ENCODE data around the gene PRR33.
"Not testable (repeated sequence)": the region's sequence is repeated elsewhere in the genome, so short reads cannot be mapped to it uniquely, and the experiment has no call there.

Gene PRR33

DNA sequence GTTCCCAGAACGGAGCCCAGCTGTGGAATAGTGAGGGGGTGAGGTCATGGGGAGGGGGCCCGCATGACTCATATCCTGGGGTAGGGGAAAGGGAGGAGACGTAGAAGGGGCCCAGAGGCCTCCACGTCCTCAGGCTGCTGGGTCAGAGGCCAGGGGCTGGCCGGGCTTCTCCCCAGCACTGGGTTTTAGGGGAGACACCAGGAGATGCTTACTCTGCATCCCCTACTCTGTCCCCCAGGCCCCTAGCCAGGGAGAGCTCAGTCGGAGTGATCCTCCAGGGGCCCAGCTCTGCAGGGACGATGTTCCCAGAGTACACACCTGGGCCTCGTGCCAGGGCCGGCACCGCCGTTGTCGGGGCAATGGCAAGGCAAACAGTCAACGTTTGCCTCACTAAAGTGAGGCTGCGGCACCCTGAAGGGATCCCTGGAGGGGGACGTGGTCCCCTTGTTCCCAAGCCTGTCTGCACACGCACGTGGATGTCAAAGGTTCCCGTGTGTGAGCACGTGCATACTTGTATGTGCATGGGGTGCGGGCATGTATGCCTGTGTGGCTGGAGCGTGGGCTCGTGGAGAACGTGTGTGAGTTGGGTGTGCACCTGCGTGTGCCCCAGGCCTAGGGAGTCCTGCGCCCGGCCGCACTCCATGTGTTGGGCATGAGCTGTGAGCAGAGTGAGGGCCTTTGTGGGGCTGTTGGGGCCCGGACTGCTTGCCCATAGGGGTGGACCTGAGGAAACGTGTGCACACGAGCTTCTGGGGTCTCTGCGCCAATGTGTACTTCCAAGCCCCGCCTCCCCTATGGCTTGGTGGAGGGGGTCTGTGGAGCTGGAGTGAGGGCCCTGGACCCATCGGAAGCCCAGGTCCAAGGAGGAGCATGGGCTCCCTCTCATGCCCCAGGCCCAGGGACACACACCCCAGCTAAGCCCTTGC lies 14.2 kb downstream of the PRR33 start:
- no peak for DNase-seq (ENCODE audit: low read depth in 1 of 2, low spot score in 1 of 2)

DNA sequence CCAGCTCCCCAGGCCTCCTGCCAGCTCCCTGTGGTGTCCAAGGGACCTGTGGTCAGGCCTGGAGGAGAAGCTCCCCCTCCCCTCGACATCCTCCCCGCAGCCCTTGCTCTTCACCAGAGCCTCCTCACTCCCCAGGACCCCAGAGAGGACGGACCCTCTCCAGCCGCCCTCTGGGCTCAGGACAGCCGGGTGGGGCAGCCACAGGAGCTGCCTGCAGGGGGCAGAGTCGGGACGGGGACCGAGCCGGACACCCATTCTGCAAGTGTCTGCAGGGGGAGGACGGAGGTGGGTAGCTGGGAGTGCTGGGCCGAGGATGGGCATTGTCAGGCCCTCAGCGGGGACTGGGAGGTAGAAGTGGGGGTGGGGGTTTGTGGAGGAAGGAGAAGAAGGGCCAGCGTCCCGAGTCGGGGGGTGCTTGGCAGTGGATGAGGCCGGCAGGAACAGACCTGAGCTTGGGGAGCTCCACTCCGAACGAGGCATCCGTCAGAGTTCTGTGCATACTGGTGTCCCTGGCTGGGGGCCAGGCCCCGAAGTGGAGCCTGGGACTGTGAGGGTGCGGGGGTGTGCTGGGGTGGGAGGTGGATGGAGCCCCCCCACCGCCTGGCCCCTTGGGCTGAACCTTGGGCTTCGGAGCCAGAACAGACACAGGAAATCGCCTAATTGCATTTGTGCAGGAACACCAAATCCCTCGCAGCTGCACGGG lies 15.2 kb downstream of the PRR33 start:
- DNase-seq (ENCODE audit: low read depth in 1 of 2, low spot score in 1 of 2): no peak

DNA sequence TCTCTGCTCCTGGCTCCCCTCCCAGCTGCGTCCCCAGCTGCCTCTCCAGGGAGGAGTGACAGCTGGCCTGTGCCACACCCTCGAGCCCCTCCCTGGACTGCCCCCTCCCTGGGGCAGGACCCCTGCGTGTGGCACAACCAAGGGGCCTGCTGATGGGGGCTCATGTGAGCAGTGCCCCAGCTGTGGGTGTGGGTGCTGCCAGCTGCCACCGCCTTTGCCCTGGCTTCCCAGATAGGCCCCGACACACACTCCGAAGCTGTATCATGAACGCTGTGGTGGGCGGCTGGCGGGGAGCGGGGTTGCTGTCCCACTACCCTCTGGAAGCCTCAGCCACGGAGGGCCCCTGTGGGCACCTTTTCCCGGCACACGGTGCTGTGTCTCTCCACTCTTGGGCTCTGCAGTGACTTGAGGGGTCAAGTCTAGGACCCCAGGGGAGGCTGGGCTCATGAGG lies 15.8 kb downstream of the PRR33 start:
- not testable (repeated sequence) for DNase-seq (ENCODE audit: low read depth in 1 of 2, low spot score in 1 of 2)

DNA sequence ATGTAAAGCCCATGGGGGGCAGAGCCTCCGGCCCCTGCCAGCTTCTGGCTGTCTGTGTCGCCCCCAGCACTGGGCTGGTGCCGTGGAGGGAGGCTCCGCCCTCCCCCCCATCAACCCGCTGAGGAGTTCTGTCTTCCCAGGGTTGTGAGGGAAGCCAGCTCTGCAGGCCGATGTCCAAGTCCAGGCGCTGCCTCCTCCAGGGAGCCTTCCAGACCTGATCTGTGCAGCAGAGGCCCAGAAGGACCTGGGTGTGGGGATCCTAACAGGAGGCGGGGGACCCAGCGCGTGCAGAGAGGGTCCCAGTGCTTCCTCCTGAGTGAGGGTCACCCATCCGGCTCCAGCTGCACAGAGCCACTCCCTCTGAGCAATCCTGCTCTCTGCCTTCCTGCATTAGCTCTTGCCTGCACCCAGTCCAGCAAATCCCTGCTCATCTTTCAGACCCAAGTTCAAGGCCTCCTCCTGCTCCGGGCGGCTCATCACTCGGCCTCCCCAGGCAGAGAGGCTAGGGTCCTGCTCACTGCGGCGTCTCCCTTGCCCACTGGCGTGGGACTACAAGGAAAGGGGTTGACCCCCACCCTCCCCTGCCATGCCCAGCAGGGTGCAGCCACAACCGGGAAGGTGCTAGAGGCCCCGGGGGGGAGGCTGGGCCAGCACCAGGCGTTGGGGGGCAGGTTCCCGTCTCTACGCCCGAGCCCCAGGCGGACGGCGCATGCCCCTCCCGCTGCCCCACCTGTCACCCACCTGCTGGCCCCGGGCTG lies 16.4 kb downstream of the PRR33 start:
- no peak for DNase-seq (ENCODE audit: low read depth in 1 of 2, low spot score in 1 of 2)

DNA sequence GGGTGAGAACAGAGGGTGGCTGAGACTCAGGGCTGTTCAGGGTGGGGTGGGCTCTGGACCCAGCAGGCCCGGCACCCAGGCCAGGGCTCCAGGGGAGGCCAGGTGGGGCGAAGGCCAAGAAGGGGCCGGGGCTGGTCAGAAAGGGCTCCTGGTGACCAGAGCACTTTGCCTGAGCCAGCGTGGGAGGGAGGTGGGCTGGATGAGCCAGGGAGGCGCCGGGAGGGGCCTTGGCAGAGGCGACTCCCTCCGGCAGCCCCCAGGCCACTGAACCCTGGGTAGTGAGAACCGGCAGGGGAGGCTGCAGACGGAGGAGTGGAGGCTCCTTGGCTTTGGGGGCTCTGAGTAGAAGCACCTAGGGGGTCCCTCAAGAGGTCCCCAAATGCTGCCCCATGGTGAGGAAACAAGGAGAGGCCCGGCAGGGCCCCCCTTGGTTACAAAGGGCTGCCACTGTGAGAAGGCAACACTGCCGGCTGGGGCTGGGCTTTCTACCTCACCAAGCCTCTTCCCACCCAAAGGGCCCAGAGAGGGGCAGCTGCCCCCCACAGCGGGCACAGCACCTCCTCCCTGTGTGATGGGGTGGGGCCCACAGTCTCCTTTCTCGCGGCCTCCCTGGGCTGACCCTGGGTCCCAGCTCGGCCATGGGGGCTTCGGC lies 17.1 kb downstream of the PRR33 start:
- DNase-seq (ENCODE audit: low read depth in 1 of 2, low spot score in 1 of 2): not testable (repeated sequence)

DNA sequence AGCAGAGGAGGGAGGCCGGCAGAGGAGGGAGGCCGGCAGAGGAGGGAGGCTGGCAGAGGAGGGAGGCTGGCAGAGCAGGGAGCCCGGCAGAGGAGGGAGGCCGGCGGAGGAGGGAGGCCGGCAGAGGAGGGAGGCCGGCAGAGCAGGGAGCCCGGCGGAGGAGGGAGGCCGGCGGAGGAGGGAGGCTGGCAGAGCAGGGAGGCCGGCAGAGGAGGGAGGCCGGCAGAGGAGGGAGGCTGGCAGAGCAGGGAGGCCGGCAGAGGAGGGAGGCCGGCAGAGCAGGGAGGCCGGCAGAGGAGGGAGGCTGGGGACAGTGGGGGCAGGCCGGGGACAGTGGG lies 17.9 kb downstream of the PRR33 start:
- not testable (repeated sequence) for DNase-seq (ENCODE audit: low read depth in 1 of 2, low spot score in 1 of 2)

DNA sequence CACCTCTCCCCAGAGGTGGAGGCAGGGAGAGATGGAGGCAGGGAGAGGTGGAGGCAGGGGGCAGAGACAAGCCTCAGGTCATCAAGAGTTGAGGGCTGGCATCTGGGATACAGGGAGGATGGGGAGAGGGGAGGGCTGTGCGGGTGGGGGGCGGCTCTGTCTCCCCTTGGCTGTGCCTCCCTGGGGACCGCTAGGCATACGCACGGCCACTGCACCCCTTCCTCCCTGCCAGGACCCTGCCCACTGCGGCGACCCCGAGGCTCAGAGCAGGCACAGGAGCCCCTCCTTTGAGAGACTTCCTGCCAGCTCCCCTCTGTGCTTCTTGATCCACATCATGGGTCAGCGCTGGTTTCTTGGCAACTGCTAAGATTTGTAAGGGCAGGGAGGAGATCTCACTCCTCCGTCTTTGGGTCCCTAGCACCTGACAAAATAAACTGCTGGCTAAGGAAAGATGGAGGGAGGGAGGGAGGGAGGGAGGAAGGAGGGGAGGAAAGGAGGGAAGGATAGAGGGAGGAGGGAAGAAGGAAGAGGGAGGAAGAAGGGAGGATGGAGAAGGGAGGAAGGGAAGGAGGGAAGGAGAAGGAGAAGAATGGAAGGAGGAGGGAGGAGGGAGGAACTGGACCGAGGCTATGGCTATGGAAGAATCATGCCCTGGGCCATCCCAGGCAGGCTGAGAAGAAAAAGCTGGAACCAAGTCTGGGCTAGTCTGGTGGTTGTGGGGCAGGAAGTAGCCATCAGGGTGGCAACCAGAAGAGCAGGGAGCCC lies 18.5 kb downstream of the PRR33 start:
- DNase-seq (ENCODE audit: low read depth in 1 of 2, low spot score in 1 of 2): no peak

DNA sequence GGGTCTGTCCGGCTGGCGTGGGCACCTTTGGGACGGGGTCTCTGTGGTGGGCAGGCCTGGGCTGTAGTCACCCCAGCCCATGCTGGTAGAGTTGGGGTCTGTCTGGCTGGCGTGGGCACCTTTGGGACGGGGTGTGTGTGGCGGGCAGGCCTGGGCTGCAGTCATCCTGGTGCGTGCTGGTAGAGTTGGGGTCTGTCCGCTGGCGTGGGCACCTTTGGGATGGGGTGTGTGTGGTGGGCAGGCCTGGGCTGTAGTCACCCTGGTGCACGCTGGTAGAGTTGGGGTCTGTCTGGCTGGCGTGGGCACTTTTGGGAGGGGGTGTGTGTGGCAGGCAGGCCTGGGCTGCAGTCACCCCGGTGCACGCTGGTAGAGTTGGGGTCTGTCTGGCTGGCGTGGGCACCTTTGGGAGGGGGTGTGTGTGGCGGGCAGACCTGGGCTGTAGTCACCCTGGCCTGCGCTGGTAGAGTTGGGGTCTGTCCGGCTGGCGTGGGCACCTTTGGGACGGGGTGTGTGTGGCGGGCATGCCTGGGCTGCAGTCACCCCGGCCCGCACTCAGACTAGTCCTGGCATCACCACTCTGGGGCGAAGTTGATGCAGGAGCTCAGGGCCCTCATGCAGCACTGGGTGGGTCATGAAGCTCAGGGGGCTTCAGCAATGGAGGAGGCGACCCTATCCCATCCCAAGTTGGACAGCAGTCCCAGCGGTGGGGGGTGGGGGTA lies 19.3 kb downstream of the PRR33 start:
- no peak for DNase-seq (ENCODE audit: low read depth in 1 of 2, low spot score in 1 of 2)

DNA sequence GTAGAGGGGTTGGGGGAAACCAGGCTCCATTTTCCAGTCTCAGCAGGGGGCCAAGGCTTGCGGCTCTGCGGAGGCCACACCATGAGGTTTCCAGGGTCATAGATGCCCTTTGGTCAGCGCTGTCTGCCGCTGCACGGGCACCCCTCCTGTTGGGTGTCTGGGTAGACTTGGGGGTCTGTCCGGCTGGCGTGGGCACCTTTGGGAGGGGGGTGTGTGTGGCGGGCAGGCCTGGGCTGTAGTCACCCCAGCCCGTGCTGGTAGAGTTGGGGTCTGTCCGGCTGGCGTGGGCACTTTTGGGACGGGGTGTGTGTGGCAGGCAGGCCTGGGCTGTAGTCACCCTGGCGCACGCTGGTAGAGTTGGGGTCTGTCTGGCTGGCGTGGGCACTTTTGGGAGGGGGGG lies 20.2 kb downstream of the PRR33 start:
- no peak for DNase-seq (ENCODE audit: low read depth in 1 of 2, low spot score in 1 of 2)

DNA sequence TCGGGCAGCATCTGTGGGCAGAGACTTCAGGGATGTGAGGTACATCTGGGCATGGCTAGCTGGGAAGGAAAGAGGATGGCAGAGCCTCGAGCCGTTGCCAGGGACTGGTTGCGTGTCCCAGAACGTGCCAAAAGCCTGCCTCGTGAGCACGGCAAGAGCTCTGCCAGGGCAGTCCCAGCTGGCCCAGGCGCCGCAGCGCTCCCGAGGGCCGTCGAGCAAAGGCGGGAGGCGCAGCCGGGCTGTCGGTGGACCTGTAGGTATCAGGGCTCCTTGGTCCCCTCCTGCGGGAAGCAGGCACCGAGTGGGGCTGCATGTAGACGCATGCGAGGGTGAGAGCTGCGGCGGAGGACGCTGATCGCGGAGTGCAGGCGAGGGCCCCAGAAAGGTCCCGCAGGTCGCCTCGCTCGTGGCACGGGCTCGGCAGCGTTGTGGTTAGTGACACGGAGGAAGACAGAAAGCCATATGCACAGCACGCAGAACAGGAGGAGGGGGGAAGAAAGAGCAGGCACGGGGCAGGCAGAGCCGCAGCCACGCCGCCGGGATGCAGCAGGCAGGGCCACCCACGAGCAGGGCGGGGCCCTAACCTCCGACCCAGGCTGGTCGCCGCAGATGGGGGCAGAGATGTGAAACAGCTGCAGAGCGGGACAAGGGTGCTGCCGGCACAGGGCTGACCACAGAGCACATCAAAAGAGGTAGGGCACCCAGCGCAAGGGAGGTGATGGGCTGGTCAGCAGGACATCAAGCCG lies 20.8 kb downstream of the PRR33 start:
- no peak for DNase-seq (ENCODE audit: low read depth in 1 of 2, low spot score in 1 of 2)

DNA sequence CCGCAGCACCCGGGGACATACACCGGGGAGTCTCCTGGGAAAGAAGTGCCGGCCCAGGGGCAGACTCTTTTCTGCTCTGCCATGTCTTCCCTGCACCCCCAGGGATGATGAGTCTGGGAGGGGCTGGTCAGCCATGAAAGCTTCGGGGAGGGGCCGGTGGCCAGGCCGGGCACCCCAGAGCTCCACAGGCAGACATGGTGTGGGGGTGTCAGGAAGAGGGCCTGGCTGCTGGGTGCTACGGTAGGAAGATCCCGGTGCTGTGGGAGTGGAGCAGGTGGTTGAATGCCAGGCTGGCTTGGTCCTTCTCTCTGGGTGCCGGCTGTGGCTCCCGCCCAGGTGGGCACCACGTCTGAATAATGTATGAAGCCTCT lies 21.4 kb downstream of the PRR33 start:
- DNase-seq (ENCODE audit: low read depth in 1 of 2, low spot score in 1 of 2): no peak

DNA sequence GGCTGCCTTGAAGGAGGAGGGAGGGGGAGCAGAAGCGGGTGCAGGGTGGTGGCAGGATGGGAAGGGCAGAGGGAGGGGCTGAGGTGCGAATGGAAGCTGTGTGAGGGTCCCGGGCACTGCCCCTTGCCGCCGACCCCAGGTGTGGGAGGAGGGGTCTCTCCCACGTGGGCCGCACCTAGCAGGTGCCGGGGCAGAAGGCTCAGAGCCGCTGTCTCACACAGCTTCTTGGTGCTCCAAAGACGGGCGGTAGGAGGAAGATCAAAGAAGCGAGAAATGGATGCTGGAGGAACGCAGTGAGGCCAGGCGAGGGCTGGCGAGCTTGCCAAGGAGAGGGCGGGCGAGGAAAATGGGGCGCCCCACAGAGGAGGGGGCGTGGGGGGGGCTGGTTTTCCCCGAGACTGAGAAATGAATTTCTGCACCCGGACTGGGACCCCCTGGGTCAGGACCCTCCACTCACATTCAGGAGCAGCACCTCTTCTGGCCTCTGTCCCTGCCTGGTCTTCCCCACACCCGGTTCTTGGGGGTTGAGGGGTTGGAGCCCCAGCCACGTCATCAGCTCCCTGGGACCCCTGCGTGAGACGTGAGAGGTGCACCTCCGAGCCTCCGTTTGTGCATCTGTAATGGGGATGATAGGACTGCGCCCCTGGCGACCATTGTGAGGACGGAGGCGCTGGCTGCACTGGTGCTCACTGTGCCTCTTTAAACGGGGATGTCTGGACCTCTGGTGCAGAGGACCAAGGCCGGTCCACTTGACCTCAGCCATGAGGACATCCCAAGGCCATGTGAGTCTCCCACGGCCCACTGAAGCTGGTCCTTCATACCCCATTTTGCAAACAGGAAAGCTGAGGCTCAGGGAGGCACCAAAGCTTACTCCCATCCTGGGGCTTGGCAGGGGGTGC lies 22.0 kb downstream of the PRR33 start:
- no peak for DNase-seq (ENCODE audit: low read depth in 1 of 2, low spot score in 1 of 2)

DNA sequence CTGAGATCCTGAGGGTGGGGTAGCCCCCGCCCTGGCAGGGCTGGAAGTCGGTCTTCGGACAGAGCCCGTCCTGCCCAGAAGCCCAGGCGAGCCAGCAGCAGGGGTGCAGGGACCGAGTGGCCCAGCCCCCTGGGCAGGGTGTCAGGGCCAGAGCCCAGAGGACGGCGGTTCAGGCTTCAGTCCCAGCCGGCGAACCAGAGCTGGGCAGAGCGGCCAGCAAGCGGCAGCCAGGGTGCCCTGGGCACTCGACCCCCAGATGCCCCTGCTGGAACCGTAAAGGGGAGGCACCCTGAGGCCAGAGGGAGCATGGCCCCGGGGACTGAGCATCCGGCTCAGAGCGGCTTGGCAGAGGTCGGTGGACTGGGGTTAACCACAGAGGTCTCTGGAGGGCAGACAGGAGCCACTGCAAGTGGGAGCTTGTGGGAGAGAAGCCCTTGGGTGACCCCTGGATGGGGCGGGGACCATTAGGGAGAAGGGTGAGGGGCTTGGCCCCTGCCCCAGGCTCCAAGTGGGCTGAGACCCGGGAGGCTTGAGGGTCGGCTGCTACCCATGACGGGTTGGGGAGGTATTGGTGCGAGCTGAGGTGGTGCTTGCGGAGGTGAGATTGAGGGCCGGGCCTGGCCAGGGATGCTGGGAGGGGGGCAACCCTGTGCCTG lies 22.9 kb downstream of the PRR33 start:
- no peak for DNase-seq (ENCODE audit: low read depth in 1 of 2, low spot score in 1 of 2)

DNA sequence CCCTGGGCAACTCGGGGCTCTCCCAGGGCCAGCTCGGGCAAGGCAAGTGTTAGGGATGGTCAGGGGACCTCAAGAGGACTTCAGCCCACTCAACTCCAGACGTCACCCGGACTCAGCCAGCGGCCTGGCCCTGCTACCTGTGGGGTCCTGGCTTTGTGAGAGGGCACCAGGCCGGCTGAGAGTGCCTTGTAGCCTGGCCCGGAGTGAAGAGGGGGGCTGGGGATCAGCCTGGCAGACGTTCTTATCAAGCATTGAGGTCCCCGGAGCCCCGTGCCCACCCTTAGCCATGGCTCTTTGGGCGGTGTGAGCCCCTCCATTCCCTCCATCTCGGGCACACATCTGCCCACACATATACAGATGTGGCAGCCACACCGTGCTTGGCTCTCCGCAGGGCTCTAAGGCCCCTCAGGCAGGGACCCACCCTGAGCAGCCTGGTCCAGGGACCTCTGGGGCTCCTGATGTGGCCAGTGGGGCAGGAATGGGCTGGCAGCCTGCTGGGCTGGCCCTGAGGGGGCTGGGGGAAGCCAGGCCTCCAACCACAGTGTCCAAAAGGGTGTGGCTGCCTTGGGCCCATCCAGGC lies 23.5 kb downstream of the PRR33 start:
- DNase-seq (ENCODE audit: low read depth in 1 of 2, low spot score in 1 of 2): no peak

DNA sequence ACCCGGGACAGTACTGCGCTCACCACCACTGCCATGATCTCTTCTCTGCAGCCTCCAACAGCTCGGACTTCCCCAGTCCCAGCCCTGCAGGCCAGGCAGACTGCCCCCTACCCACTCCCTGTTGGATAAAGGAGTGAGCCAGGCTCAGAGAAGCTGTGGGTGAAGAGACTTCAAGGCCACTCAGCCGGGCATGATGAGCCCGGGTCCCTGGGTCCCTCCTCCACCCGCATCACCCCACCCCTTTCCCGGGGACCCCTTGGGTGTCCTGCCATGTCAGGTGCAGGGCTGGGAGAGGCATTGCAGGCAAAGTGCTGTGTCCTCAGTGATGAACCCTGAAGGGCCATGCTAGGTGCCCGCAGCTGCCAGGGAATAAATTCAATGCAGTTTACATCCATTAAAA lies 24.3 kb downstream of the PRR33 start:
- DNase-seq (ENCODE audit: low read depth in 1 of 2, low spot score in 1 of 2): no peak

DNA sequence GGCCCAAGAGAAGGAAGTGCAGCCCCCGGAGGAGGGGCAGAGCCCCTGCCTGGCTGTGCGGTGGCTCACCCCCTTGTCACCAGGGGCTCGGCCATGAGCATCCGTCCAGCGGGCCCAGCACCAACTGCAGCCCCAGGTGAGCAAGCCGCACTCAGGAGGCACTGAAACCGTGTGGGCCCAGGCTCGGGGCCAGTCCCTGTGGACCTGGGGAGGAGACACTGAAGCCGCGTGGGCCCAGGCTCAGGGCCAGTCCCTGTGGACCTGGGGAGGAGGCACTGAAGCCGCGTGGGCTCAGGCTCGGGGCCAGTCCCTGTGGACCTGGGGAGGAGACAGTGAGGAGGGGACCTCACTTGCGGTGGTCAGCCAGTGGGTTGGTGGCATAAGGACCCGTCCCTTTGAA lies 24.9 kb downstream of the PRR33 start:
- DNase-seq (ENCODE audit: low read depth in 1 of 2, low spot score in 1 of 2): no peak

DNA sequence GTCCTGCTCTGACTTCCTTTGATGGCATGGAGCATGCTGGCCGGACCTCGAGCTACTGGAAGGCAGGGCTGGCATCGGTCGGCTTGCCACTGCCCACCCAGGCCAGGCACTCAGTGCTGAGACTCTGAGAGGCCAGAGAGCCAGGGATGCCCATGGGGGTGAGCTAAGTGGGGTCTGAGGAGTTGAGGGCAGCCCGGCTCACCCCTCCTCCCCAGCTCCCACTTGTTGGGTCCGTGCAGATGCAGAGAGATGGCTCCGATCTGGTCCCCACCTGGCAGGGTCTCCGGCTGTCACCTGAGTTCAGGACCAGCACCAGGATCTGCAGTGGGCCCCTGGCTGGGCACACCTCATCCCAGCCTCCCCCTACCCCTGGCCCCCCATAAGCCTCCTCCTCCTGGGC lies 25.5 kb downstream of the PRR33 start:
- DNase-seq (ENCODE audit: low read depth in 1 of 2, low spot score in 1 of 2): no peak

Data from stimulated activated CD4-positive, alpha-beta T cell treated with anti-CD3 and anti-CD28 coated beads, Interleukin-15, amount 100 ng/mL, for 1 hour (primary cell).